Nephron (organoid): ENCODE measurements around the gene DSCAM.

Experiments
- H3K27ac Mint-ChIP-seq, 3 experiments: 2 replicates each; pipeline ENCODE4 v1.8.0; 2020; ENCODE audit warnings: mixed read lengths in 3 of 3, mild to moderate bottlenecking in 2 of 3, moderate library complexity in 1 of 3
- H3K27me3 Mint-ChIP-seq: 2 replicates; pipeline ENCODE4 v1.8.0; 2021; ENCODE audit warnings: low read depth, mild to moderate bottlenecking, moderate library complexity, mixed read lengths
- H3K36me3 Mint-ChIP-seq: 2 replicates; pipeline ENCODE4 v1.8.0; 2020; ENCODE audit warnings: low read depth, mixed read lengths
- H3K4me1 Mint-ChIP-seq: 2 replicates; pipeline ENCODE4 v1.8.0; 2020; ENCODE audit warnings: mixed read lengths
- H3K4me3 Mint-ChIP-seq, 3 experiments: 2 replicates each; pipeline ENCODE4 v1.8.0; 2020; ENCODE audit warnings: mild to moderate bottlenecking in 3 of 3, mixed read lengths in 3 of 3, moderate library complexity in 2 of 3
- H3K9me3 Mint-ChIP-seq: 2 replicates; pipeline ENCODE4 v1.8.0; 2020; ENCODE audit warnings: mixed read lengths
- TF ChIP-seq, protein P1 (sequence below), 3 experiments: fragments of 200-600 bp; sonication (generic); IDR thresholded peaks; one replicate each; pipeline ENCODE4 v1.5.0; 2021; ENCODE audit warnings: antibody characterized with exemption in 3 of 3; ENCODE audit not compliant: unreplicated experiment in 3 of 3

The DSCAM gene

DNA sequence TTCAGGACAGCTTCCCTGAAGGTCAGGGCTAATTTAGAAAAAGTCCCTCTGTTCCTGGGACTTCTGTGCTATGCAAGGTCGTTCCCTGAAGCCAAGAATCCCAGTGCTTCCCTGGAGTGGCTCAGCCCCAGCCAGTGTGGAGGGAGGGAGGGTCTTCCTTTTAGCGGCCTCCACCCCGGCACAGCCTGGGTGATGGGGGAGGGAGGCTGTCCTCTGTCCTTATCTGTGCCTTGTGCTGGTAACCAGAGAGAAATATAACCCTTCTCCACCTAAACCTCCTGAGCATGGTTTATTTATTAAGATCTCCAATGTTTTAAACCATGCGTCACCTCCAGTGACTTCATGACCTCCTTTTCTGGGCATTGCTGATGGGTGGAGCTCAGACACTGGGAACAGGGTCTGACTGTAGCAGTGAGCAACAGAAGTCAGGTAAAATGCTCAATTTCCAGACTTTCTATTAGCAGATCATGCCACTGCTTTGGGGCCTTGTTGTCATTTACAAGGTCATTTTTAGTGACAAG is 157.1 kb downstream of the DSCAM start:
- no peaks in the 10 kb centered on the region for H3K9me3 Mint-ChIP-seq
- H3K27me3 Mint-ChIP-seq = no peaks in the 10 kb centered on the region
- no peak overlapping the region for H3K4me3 Mint-ChIP-seq
- no peaks in the 10 kb centered on the region for H3K36me3 Mint-ChIP-seq
- H3K4me1 Mint-ChIP-seq = peaks cover 17% of the 10 kb centered on the region
- TF ChIP-seq, protein P1, sequence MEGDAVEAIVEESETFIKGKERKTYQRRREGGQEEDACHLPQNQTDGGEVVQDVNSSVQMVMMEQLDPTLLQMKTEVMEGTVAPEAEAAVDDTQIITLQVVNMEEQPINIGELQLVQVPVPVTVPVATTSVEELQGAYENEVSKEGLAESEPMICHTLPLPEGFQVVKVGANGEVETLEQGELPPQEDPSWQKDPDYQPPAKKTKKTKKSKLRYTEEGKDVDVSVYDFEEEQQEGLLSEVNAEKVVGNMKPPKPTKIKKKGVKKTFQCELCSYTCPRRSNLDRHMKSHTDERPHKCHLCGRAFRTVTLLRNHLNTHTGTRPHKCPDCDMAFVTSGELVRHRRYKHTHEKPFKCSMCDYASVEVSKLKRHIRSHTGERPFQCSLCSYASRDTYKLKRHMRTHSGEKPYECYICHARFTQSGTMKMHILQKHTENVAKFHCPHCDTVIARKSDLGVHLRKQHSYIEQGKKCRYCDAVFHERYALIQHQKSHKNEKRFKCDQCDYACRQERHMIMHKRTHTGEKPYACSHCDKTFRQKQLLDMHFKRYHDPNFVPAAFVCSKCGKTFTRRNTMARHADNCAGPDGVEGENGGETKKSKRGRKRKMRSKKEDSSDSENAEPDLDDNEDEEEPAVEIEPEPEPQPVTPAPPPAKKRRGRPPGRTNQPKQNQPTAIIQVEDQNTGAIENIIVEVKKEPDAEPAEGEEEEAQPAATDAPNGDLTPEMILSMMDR (IDR thresholded peaks at IDR 0.05; ENCODE audit: unreplicated experiment in 3 of 3) = no peak
- H3K27ac Mint-ChIP-seq = no peak overlapping the region

- no peaks in the 10 kb centered on the region for H3K36me3 Mint-ChIP-seq
- H3K27ac Mint-ChIP-seq = no peak overlapping the region
- H3K27me3 Mint-ChIP-seq = no peaks in the 10 kb centered on the region
- H3K9me3 Mint-ChIP-seq = no peaks in the 10 kb centered on the region
- H3K4me1 Mint-ChIP-seq = peaks cover 17% of the 10 kb centered on the region
- TF ChIP-seq, protein P1 (IDR thresholded peaks at IDR 0.05; ENCODE audit: unreplicated experiment in 3 of 3) = no peak
- H3K4me3 Mint-ChIP-seq = no peak overlapping the region
Measured at GRCh38 chr21:40689217-40689616, 157.7 kb downstream of the DSCAM start.

- no peaks in the 10 kb centered on the region for H3K36me3 Mint-ChIP-seq
- TF ChIP-seq, protein P1 (IDR thresholded peaks at IDR 0.05; ENCODE audit: unreplicated experiment in 3 of 3) = no peak
- no peaks in the 10 kb centered on the region for H3K9me3 Mint-ChIP-seq
- H3K4me3 Mint-ChIP-seq = no peak overlapping the region
- H3K4me1 Mint-ChIP-seq = peaks cover 17% of the 10 kb centered on the region
- no peak overlapping the region for H3K27ac Mint-ChIP-seq
- peaks cover 2% of the 10 kb centered on the region for H3K27me3 Mint-ChIP-seq
Measured at GRCh38 chr21:40688106-40688864, 158.7 kb downstream of the DSCAM start.

GRCh38 chr21:40687625-40688024 is 159.3 kb downstream of the DSCAM start:
- no peaks in the 10 kb centered on the region for H3K9me3 Mint-ChIP-seq
- H3K4me3 Mint-ChIP-seq = no peak overlapping the region
- no peaks in the 10 kb centered on the region for H3K36me3 Mint-ChIP-seq
- H3K27ac Mint-ChIP-seq = peak overlapping the region in 1 of 3 experiments; percentile 26
- TF ChIP-seq, protein P1 (IDR thresholded peaks at IDR 0.05; ENCODE audit: unreplicated experiment in 3 of 3) = no peak
- H3K27me3 Mint-ChIP-seq = peaks cover 5% of the 10 kb centered on the region
- peaks cover 17% of the 10 kb centered on the region for H3K4me1 Mint-ChIP-seq

- H3K4me1 Mint-ChIP-seq = peaks cover 17% of the 10 kb centered on the region
- no peak overlapping the region for H3K4me3 Mint-ChIP-seq
- H3K27me3 Mint-ChIP-seq = peaks cover 13% of the 10 kb centered on the region
- peaks cover 4% of the 10 kb centered on the region for H3K9me3 Mint-ChIP-seq
- peak overlapping the region in 1 of 3 experiments; percentile 12 for H3K27ac Mint-ChIP-seq
- H3K36me3 Mint-ChIP-seq = no peaks in the 10 kb centered on the region
- TF ChIP-seq, protein P1 (IDR thresholded peaks at IDR 0.05; ENCODE audit: unreplicated experiment in 3 of 3) = no peak
Measured at GRCh38 chr21:40686526-40686925, 160.4 kb downstream of the DSCAM start.

DNA sequence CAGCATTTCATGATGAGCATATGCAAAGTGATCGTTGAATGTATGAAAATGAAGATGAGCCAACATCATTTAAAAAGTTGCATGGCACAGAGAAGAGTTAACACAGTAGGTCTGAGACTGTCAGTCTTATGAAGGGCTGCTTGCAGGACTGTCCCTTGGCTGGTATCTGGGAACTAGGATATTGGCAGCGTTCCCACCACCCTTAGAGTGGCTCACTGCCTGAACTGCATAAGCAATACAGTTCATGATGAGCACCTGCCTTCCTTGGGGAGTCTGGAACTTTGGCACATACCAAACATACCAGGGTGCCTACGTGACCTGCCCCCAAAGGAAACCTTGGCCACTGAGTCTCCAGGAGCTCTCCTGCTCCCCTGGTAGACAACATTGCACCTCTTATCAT is 161.8 kb downstream of the DSCAM start:
- H3K4me1 Mint-ChIP-seq = peaks cover 17% of the 10 kb centered on the region
- H3K36me3 Mint-ChIP-seq = no peaks in the 10 kb centered on the region
- H3K27ac Mint-ChIP-seq = no peak overlapping the region

More for the DNA sequence above, 161.8 kb downstream of the DSCAM start:
- TF ChIP-seq, protein P1 (IDR thresholded peaks at IDR 0.05; ENCODE audit: unreplicated experiment in 3 of 3) = no peak
- Mint-ChIP-seq H3K27me3 (peaks cover 14% of the 10 kb centered on the region), H3K4me3 (no peak overlapping the region), H3K9me3 (peaks cover 4% of the 10 kb centered on the region)
